Endothelial cell of hepatic sinusoid (primary cell): ENCODE measurements around the gene CRAT.
"Not testable (repeated sequence)": the region's sequence is repeated elsewhere in the genome, so short reads cannot be mapped to it uniquely, and the experiment has no call there.

Experiments
- in situ Hi-C: cut with HindIII; loops from 2 replicates; pipeline ENCODE4 v1.10.0; 2017; ENCODE audit warnings: low sequenced_read_pairs

CRAT gene

GRCh38 chr9:129138476-129139232, 28.1 kb upstream of the CRAT start:
- in situ Hi-C loops: loop anchor here (10.0 kb wide), 1 partner anchor 296 kb away; no protein-coding TSS in a partner anchor

GRCh38 chr9:129138144-129138462, 27.5 kb upstream of the CRAT start:
- in situ Hi-C loops: loop anchor here (10.0 kb wide), 1 partner anchor 297 kb away; no protein-coding TSS in a partner anchor

GRCh38 chr9:129137292-129138143, 26.9 kb upstream of the CRAT start:
- in situ Hi-C loops: loop anchor here (10.0 kb wide), 1 partner anchor 297 kb away; no protein-coding TSS in a partner anchor

GRCh38 chr9:129136446-129137035, 25.9 kb upstream of the CRAT start:
- in situ Hi-C loops: loop anchor here (10.0 kb wide), 1 partner anchor 298 kb away; no protein-coding TSS in a partner anchor

- in situ Hi-C loops: loop anchor here (10.0 kb wide), 1 partner anchor 299 kb away; no protein-coding TSS in a partner anchor
Observed at GRCh38 chr9:129135476-129135875, 24.9 kb upstream of the CRAT start.

- in situ Hi-C loops: loop anchor here (5.0 to 10.0 kb wide), 5 partner anchors 39 to 499 kb away; partner anchors contain the start of gene MIGA2
Observed at GRCh38 chr9:129133082-129133481, 22.5 kb upstream of the CRAT start.

GRCh38 chr9:129131300-129132145, 20.9 kb upstream of the CRAT start:
- in situ Hi-C loops: loop anchor here (5.0 to 10.0 kb wide), 5 partner anchors 41 to 501 kb away; partner anchors contain the start of gene MIGA2

GRCh38 chr9:129130791-129131190, 20.2 kb upstream of the CRAT start:
- in situ Hi-C loops: loop anchor here (5.0 to 10.0 kb wide), 5 partner anchors 42 to 502 kb away; partner anchors contain the start of gene MIGA2

GRCh38 chr9:129130271-129130670, 19.7 kb upstream of the CRAT start:
- in situ Hi-C loops: loop anchor here (5.0 to 10.0 kb wide), 5 partner anchors 42 to 502 kb away; partner anchors contain the start of gene MIGA2

- in situ Hi-C loops: no loop called here
Observed at GRCh38 chr9:129128689-129129088, 18.1 kb upstream of the CRAT start.

GRCh38 chr9:129126749-129127618, 16.4 kb upstream of the CRAT start:
- in situ Hi-C loops: no loop called here

- in situ Hi-C loops: no loop called here
Observed at GRCh38 chr9:129125478-129125877, 14.9 kb upstream of the CRAT start.

- in situ Hi-C loops: no loop called here
Observed at GRCh38 chr9:129124506-129125069, 14.0 kb upstream of the CRAT start.

- in situ Hi-C loops: not testable (repeated sequence)
Observed at GRCh38 chr9:129122976-129123375, 12.4 kb upstream of the CRAT start.

- in situ Hi-C loops: no loop called here
Observed at GRCh38 chr9:129122133-129122532, 11.5 kb upstream of the CRAT start.

- in situ Hi-C loops: no loop called here
Observed at GRCh38 chr9:129121483-129121882, 10.9 kb upstream of the CRAT start.

- in situ Hi-C loops: no loop called here
Observed at GRCh38 chr9:129118799-129119198, 8.2 kb upstream of the CRAT start.

- in situ Hi-C loops: no loop called here
Observed at GRCh38 chr9:129113645-129114304, 3.2 kb upstream of the CRAT start.
